H1 (cell line): Measurements from ENCODE around the gene TOM1L2. TPM values are rescaled to one million over a fixed set of nuclear protein-coding genes. Genes with fewer than 3 reads are reported as not detected.

ENCODE experiments used
- CTCF ChIA-PET: fragments of 300-600 bp; sonication (Branson Sonifier 250); formaldehyde crosslinking; loops from one replicate; lab custom pipeline; 2021; ENCODE audit not compliant: partially characterized antibody; lab: Charles Lee
- POLR2A ChIA-PET: fragments of 300-600 bp; sonication (Branson Sonifier 250); formaldehyde crosslinking; loops from one replicate; lab custom pipeline; 2021; ENCODE audit warnings: inconsistent platforms; ENCODE audit not compliant: partially characterized antibody; lab: Charles Lee
- DNase-seq, 2 experiments: peaks; one replicate each; pipeline versions ENCODE4 v3.0.0 to v3.0.0-alpha.2; 2010 to 2022; ENCODE audit warnings: low spot score in 2 of 2, low read depth in 1 of 2, mixed read lengths in 1 of 2
- FAIRE-seq: peaks from 2 replicates; lab custom pipeline; 2011; peaks lifted over from hg19 to GRCh38; lab: Jason Lieb, UNC
- H2AFZ ChIP-seq: 2 replicates; pipeline ENCODE4 v1.8.1; 2012; ENCODE audit warnings: low read length, inconsistent platforms
- H2AK5ac ChIP-seq: 2 replicates; pipeline ENCODE4 v1.6.1; 2013; ENCODE audit warnings: low read depth, low read length
- H2BK120ac ChIP-seq: replicated peaks from 2 replicates; pipeline ENCODE3; 2013; ENCODE audit warnings: low read depth, low read length, inconsistent platforms
- H2BK12ac ChIP-seq: 2 replicates; pipeline ENCODE4 v1.6.1; 2013; ENCODE audit warnings: low read depth, low read length
- H2BK15ac ChIP-seq: 2 replicates; pipeline ENCODE4 v1.6.1; 2013; ENCODE audit warnings: low read length
- H2BK20ac ChIP-seq: 2 replicates; pipeline ENCODE4 v1.6.1; 2013; ENCODE audit warnings: low read length
- H2BK5ac ChIP-seq: 2 replicates; pipeline ENCODE4 v1.6.1; 2013; ENCODE audit warnings: low read depth, low read length
- H3K14ac ChIP-seq: 2 replicates; pipeline ENCODE4 v1.6.1; 2013; ENCODE audit warnings: inconsistent platforms; ENCODE audit not compliant: insufficient read length
- H3K18ac ChIP-seq: 2 replicates; pipeline ENCODE4 v1.6.1; 2013; ENCODE audit warnings: low read length; ENCODE audit errors: extremely low read depth
- H3K23ac ChIP-seq: 2 replicates; pipeline ENCODE4 v1.6.1; 2013; ENCODE audit warnings: inconsistent platforms; ENCODE audit not compliant: insufficient read length
- H3K23me2 ChIP-seq: 2 replicates; pipeline ENCODE4 v1.6.1; 2013; ENCODE audit warnings: low read depth, low read length
- H3K27ac ChIP-seq: 2 replicates; pipeline ENCODE4 v1.6.1; 2011; ENCODE audit warnings: low read depth, low read length, inconsistent platforms
- H3K27me3 ChIP-seq, 4 experiments: replicated peaks in 1 of 4; 1 replicate in 1 of 4; 2 replicates in 3 of 4; pipeline versions ENCODE4 v1.6.1 to v1.8.1; 2011 to 2013; ENCODE audit warnings: low read length in 3 of 4, mild to moderate bottlenecking in 3 of 4, inconsistent platforms in 2 of 4, mixed read lengths in 2 of 4, moderate library complexity in 1 of 4; ENCODE audit not compliant: control insufficient read depth in 3 of 4, insufficient read depth in 3 of 4; ENCODE audit errors: extremely low read depth in 1 of 4
- H3K36me3 ChIP-seq, 4 experiments: 2 replicates each; pipeline versions ENCODE4 v1.6.1 to v1.8.1; 2011 to 2013; ENCODE audit warnings: mild to moderate bottlenecking in 4 of 4, low read length in 3 of 4, moderate library complexity in 2 of 4, control low read depth in 1 of 4, inconsistent platforms in 1 of 4; ENCODE audit not compliant: insufficient read depth in 4 of 4, control insufficient read depth in 2 of 4
- H3K4ac ChIP-seq: replicated peaks from 2 replicates; pipeline ENCODE3; 2013; ENCODE audit warnings: low read length, low read depth, mixed read lengths, inconsistent platforms; ENCODE audit not compliant: insufficient read length
- H3K4me1 ChIP-seq, 4 experiments: replicated peaks in 1 of 4; 1 replicate in 1 of 4; 2 replicates in 3 of 4; pipeline versions ENCODE4 v1.6.1 to v1.8.1; 2011 to 2013; ENCODE audit warnings: low read length in 3 of 4, inconsistent platforms in 2 of 4, mixed read lengths in 1 of 4; ENCODE audit not compliant: insufficient read depth in 4 of 4, control insufficient read depth in 3 of 4
- H3K4me2 ChIP-seq, 2 experiments: 2 replicates each; pipeline versions ENCODE4 v1.6.1 to v1.8.1; 2011 to 2013; ENCODE audit warnings: low read depth in 2 of 2, low read length in 2 of 2, control low read depth in 1 of 2, inconsistent platforms in 1 of 2, mild to moderate bottlenecking in 1 of 2; ENCODE audit not compliant: insufficient read depth in 1 of 2
- H3K4me3 ChIP-seq, 4 experiments: fragments of 200-600, 300-600 bp in 1 of 4; sonication (generic), shearing (Covaris generic), sonication (Bioruptor Twin) in 1 of 4; 2 replicates each; pipeline versions ENCODE4 v1.5.1 to v1.8.1; 2011 to 2016; ENCODE audit warnings: low read length in 4 of 4, low read depth in 3 of 4, control low read depth in 2 of 4, inconsistent platforms in 2 of 4, mild to moderate bottlenecking in 2 of 4, mixed read lengths in 1 of 4, moderate library complexity in 1 of 4; ENCODE audit not compliant: insufficient read depth in 2 of 4; ENCODE audit errors: extremely low read depth in 1 of 4
- H3K56ac ChIP-seq: replicated peaks from 2 replicates; pipeline ENCODE3; 2013; ENCODE audit warnings: low read depth, mild to moderate bottlenecking, mixed read lengths, low read length, inconsistent platforms; ENCODE audit not compliant: insufficient read length
- H3K79me1 ChIP-seq: 2 replicates; pipeline ENCODE4 v1.6.1; 2013; ENCODE audit warnings: low read depth, low read length, control low read depth
- H3K79me2 ChIP-seq, 2 experiments: 2 replicates each; pipeline versions ENCODE4 v1.6.1 to v1.8.1; 2012 to 2013; ENCODE audit warnings: low read length in 2 of 2, mild to moderate bottlenecking in 2 of 2, inconsistent platforms in 1 of 2; ENCODE audit not compliant: insufficient read depth in 2 of 2, control insufficient read depth in 1 of 2
- H3K9ac ChIP-seq, 4 experiments: replicated peaks in 1 of 4; 1 replicate in 1 of 4; 2 replicates in 3 of 4; pipeline versions ENCODE4 v1.6.1 to v1.8.1; 2011 to 2013; ENCODE audit warnings: low read depth in 3 of 4, low read length in 3 of 4, control low read depth in 2 of 4, mild to moderate bottlenecking in 2 of 4, moderate library complexity in 2 of 4, inconsistent platforms in 1 of 4; ENCODE audit errors: extremely low read depth in 1 of 4
- H3K9me3 ChIP-seq, 2 experiments: 2 replicates each; pipeline versions ENCODE4 v1.6.1 to v1.8.1; 2012 to 2013; ENCODE audit warnings: mild to moderate bottlenecking in 2 of 2, moderate library complexity in 2 of 2, control low read depth in 1 of 2, inconsistent platforms in 1 of 2, low read depth in 1 of 2, low read length in 1 of 2, mixed read lengths in 1 of 2; ENCODE audit not compliant: insufficient read depth in 2 of 2
- H4K20me1 ChIP-seq, 2 experiments: replicated peaks in 1 of 2; 2 replicates each; pipeline versions ENCODE3 to v1.8.1; 2011 to 2013; ENCODE audit warnings: inconsistent platforms in 2 of 2, low read length in 2 of 2, mild to moderate bottlenecking in 1 of 2; ENCODE audit not compliant: insufficient read depth in 2 of 2, control insufficient read depth in 1 of 2
- H4K5ac ChIP-seq: 2 replicates; pipeline ENCODE4 v1.6.1; 2013; ENCODE audit warnings: low read length, low read depth, mixed read lengths, inconsistent platforms; ENCODE audit not compliant: insufficient read length
- H4K8ac ChIP-seq: 2 replicates; pipeline ENCODE4 v1.8.0; 2013; ENCODE audit warnings: mild to moderate bottlenecking, moderate library complexity, low read length, inconsistent platforms; ENCODE audit not compliant: insufficient read depth; ENCODE audit errors: extremely low read depth
- H4K91ac ChIP-seq: replicated peaks from 2 replicates; pipeline ENCODE3; 2013; ENCODE audit warnings: low read length, mixed read lengths, inconsistent platforms; ENCODE audit not compliant: insufficient read length
- WGBS, 2 experiments: shearing (Covaris generic) in 1 of 2; methylation state at CpG; one replicate each; pipeline versions ENCODE4 v1.1.6 to v1.1.7; 2013 to 2015; ENCODE audit warnings: low lambda C conversion rate in 2 of 2, mixed read lengths in 2 of 2, inconsistent platforms in 1 of 2, low coverage in 1 of 2, missing lambda C conversion rate in 1 of 2; ENCODE audit not compliant: insufficient replicate concordance in 2 of 2, insufficient coverage in 1 of 2, insufficient read length in 1 of 2; ENCODE audit errors: extremely low coverage in 1 of 2, missing lambda C conversion rate in 1 of 2; 5-methylcytosine and 5-hydroxymethylcytosine counted together
- polyA plus RNA-seq, 7 experiments: library from polyadenylated mRNA; depleted of rRNA in 3 of 7; stranded (reverse) in 5 of 7; unstranded in 2 of 7; fragments of >200 nt in 5 of 7; fragments of 200-250 nt in 2 of 7; gene quantifications; 1 replicate in 5 of 7; 2 replicates in 1 of 7; 4 replicates in 1 of 7; pipeline versions ENCODE4 v1.2.1 to v1.2.3, GENCODE V29; 2011 to 2013; ENCODE audit warnings: missing spikeins in 2 of 7, mixed read lengths in 2 of 7
- total RNA-seq: library from RNA; stranded (reverse); fragmentation: NEBNext Ultra II Directional; extraction: Animal tissue kit (Norgen Biotek cat#: 25700); gene quantifications from 2 replicates; pipeline ENCODE4 v1.2.1, GENCODE V29; 2021

Gene TOM1L2
- total and polyA plus RNA-seq, 2 of the 8 experiments (the other 6 are each of a cell fraction or from before 2014, with no cell fraction given): 2.0 to 3.4 TPM

DNA sequence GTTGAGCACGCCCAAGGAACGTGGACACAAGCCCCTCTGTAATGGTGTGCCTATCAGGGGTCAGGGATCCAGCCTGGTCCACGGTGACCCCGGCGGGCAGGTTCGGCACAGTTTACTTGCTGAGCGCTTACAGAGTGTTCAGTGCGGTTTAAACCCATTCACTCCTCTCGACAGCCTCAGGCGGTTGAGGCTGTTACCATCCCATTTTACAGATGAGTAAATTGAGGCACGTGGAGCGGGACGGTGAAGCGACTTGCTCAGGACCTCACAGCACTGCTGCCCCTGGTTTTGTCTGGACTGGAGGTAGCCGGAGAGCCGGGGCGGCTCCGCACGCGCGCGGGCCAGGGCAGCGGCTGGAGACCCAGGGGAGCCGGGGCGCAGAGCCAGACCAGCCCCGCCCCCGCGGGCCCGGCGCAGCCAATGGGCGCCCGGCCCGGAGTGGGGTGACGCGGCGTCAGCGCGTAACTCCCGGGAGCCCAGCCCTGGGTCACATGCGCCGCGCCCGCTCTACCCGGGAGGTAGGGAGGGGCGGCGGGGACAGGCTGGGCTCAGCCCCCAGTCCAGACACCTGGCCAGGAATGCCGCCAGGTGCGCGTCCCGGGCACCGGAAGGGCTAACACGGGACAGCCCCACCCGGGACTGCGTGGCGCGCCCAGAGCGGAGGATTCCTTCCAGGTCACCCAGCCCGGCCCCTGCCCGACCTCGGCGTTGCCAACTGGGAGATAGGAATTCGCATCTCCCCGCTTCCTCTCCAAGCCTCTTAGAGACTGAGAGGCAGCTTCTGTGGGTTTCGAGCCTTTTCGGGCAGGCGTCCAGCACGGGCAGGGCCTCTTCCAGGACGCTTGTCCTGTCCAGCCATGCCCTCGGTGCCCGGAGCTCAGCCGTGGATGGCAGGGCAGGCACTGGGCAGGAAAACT, 132.2 kb downstream of the TOM1L2 start:
- Histone ChIP-seq H4K91ac (peak overlapping the region; percentile 99), H3K4me1 (peaks cover 19 to 51% (median 39%) of the 10 kb centered on the region in 4 experiments), H3K27me3 (no peaks in the 10 kb centered on the region; a peak in 1 of 7 replicates), H2BK5ac (peak overlapping the region; percentile 99), H4K5ac (peak overlapping the region; percentile 95), H3K79me1 (peaks cover 7% of the 10 kb centered on the region; the same call in 1 of the 2 replicates), H2BK20ac (peak overlapping the region; percentile 95), H2BK120ac (peak overlapping the region; percentile 97), H2BK12ac (peak overlapping the region; percentile 99), H3K4me2 (peak overlapping the region; percentile 74 to 86), H2AK5ac (peak overlapping the region; percentile 98), H3K23me2 (peaks cover 15% of the 10 kb centered on the region), H3K23ac (peak overlapping the region; percentile 7), H3K9me3 (no peaks in the 10 kb centered on the region), H2AFZ (no peak overlapping the region), H3K56ac (peak overlapping the region; percentile 97), H3K9ac (peak overlapping the region; percentile 68 to 87 (median 70)), H3K4ac (peak overlapping the region; percentile 98), H2BK15ac (peak overlapping the region; percentile 99; the same call in 1 of the 2 replicates), H3K36me3 (peaks cover 0 to 2% (median 0%) of the 10 kb centered on the region in 4 experiments; a peak in 1 of 8 replicates), H3K79me2 (peaks cover 10% of the 10 kb centered on the region in 2 experiments), H3K14ac (peak overlapping the region; percentile 37), H3K27ac (peak overlapping the region; percentile 92), H3K18ac (peak overlapping the region; percentile 100), H4K8ac (peak overlapping the region; percentile 96), H4K20me1 (peaks cover 7 to 10% of the 10 kb centered on the region in 2 experiments), H3K4me3 (peak overlapping the region; percentile 32 to 59 (median 48))
- 7% methylated on average over 56 of the region's 71 CpGs; no CpG with 5 or more reads in 1 of the 2 experiments for WGBS, 2 experiments
- no peak for FAIRE-seq
- peak; percentile 60 to 94 for DNase-seq
- POLR2A ChIA-PET: interaction anchor here (0.7 to 18.4 kb wide), 15 partner anchors 8 to 155 kb away, joined by 3 to 532 read pairs (median 5); no protein-coding TSS in a partner anchor
- CTCF ChIA-PET: interaction anchor here (0.9 to 6.6 kb wide), 6 partner anchors 18 to 55 kb away, joined by 3 to 66 read pairs (median 13); no protein-coding TSS in a partner anchor
